Fibroblast of peridontal ligament (primary cell): ENCODE data around the gene UBXN4.
"Not testable (repeated sequence)": the region's sequence is repeated elsewhere in the genome, so short reads cannot be mapped to it uniquely, and the experiment has no call there.

Source experiments
- DNase-seq: peaks from one replicate; pipeline ENCODE4 v3.0.0-alpha.2; 2010; ENCODE audit errors: extremely low read depth

UBXN4 gene

GRCh38 chr2:135741395-135742324 lies at the start of gene UBXN4:
Gene UBXN4, plus strand, starts transcription at chr2:135741855. Its CDS starts 75 bp downstream, at chr2:135741930.
- peak; percentile 98 for DNase-seq

GRCh38 chr2:135694711-135695110 lies 46.9 kb upstream of the UBXN4 start:
- DNase-seq, result peak; percentile 19

GRCh38 chr2:135698838-135699237 lies 42.8 kb upstream of the UBXN4 start:
- DNase-seq, result no peak

GRCh38 chr2:135701442-135701841 lies 40.2 kb upstream of the UBXN4 start:
- DNase-seq, result peak; percentile 81

- DNase-seq, result no peak
Measured at GRCh38 chr2:135703300-135703699, 38.4 kb upstream of the UBXN4 start.

- DNase-seq, result not testable (repeated sequence)
Measured at GRCh38 chr2:135704075-135704474, 37.6 kb upstream of the UBXN4 start.

GRCh38 chr2:135708159-135708558 lies 33.5 kb upstream of the UBXN4 start:
- DNase-seq, result no peak

GRCh38 chr2:135709992-135710391 lies 31.7 kb upstream of the UBXN4 start:
- peak; percentile 58 for DNase-seq

- not testable (repeated sequence) for DNase-seq
Measured at GRCh38 chr2:135715086-135715485, 26.6 kb upstream of the UBXN4 start.

- no peak for DNase-seq
Measured at GRCh38 chr2:135728064-135728743, 13.5 kb upstream of the UBXN4 start.

GRCh38 chr2:135732561-135732960 lies 9.1 kb upstream of the UBXN4 start:
- no peak for DNase-seq

- DNase-seq, result no peak
Measured at GRCh38 chr2:135733045-135733444, 8.6 kb upstream of the UBXN4 start.

- no peak for DNase-seq
Measured at GRCh38 chr2:135736546-135736945, 5.1 kb upstream of the UBXN4 start.

- DNase-seq, result no peak
Measured at GRCh38 chr2:135740206-135740605, 1.4 kb upstream of the UBXN4 start.

- no peak for DNase-seq
Measured at GRCh38 chr2:135741043-135741394, 636 bp upstream of the UBXN4 start.

GRCh38 chr2:135742325-135742757 lies 686 bp downstream of the UBXN4 start:
- DNase-seq, result peak; percentile 70

GRCh38 chr2:135743860-135744259 lies 2.2 kb downstream of the UBXN4 start:
- DNase-seq, result peak; percentile 38

GRCh38 chr2:135744760-135745314 lies 3.2 kb downstream of the UBXN4 start:
- peak; percentile 16 for DNase-seq

GRCh38 chr2:135745545-135745944 lies 3.9 kb downstream of the UBXN4 start:
- peak; percentile 70 for DNase-seq

GRCh38 chr2:135755573-135755972 lies 13.9 kb downstream of the UBXN4 start:
- DNase-seq, result no peak

GRCh38 chr2:135756692-135757091 lies 15.0 kb downstream of the UBXN4 start:
- no peak for DNase-seq

- DNase-seq, result peak; percentile 23
Measured at GRCh38 chr2:135762022-135762421, 20.4 kb downstream of the UBXN4 start.

- no peak for DNase-seq
Measured at GRCh38 chr2:135762530-135762929, 20.9 kb downstream of the UBXN4 start.
